GM23248 (cell line): ENCODE data around the gene BRD7. TPM values are rescaled to one million over a fixed set of nuclear protein-coding genes. Genes with fewer than 3 reads are reported as not detected.

ENCODE experiments used
- DNase-seq: peaks from one replicate; pipeline ENCODE4 v3.0.0-alpha.2; 2015
- H2AFZ ChIP-seq: fragments of 200-600 bp; sonication (generic); 2 replicates; pipeline ENCODE4 v1.6.1; 2016; ENCODE audit warnings: antibody characterized with exemption
- H3F3A ChIP-seq: fragments of 200-600 bp; sonication (generic); 2 replicates; pipeline ENCODE4 v1.6.1; 2016; ENCODE audit warnings: mild to moderate bottlenecking, antibody characterized with exemption, mixed run types; ENCODE audit not compliant: insufficient read depth
- H3K27ac ChIP-seq: fragments of 200-600 bp; sonication (generic); 2 replicates; pipeline ENCODE4 v1.5.1; 2016; ENCODE audit warnings: mild to moderate bottlenecking
- H3K27me3 ChIP-seq: fragments of 200-600 bp; sonication (generic); replicated peaks from 2 replicates; pipeline ENCODE4 v1.6.1; 2016; ENCODE audit warnings: mild to moderate bottlenecking; ENCODE audit not compliant: insufficient read depth
- H3K36me3 ChIP-seq: fragments of 200-600 bp; sonication (generic); 2 replicates; pipeline ENCODE4 v1.6.1; 2016; ENCODE audit warnings: low read depth, mild to moderate bottlenecking
- H3K4me1 ChIP-seq: fragments of 200-600 bp; sonication (generic); 2 replicates; pipeline ENCODE4 v1.6.1; 2016; ENCODE audit warnings: mild to moderate bottlenecking; ENCODE audit not compliant: insufficient read depth
- H3K4me2 ChIP-seq: fragments of 200-600 bp; sonication (generic); one replicate; pipeline ENCODE4 v1.6.1; 2016; ENCODE audit warnings: mild to moderate bottlenecking; ENCODE audit not compliant: unreplicated experiment
- H3K4me3 ChIP-seq: fragments of 200-600 bp; sonication (generic); 2 replicates; pipeline ENCODE4 v1.5.1; 2016; ENCODE audit warnings: mild to moderate bottlenecking
- H3K79me2 ChIP-seq: fragments of 200-600 bp; sonication (generic); 2 replicates; pipeline ENCODE4 v1.6.1; 2016; ENCODE audit warnings: mild to moderate bottlenecking; ENCODE audit not compliant: insufficient read depth
- H3K9ac ChIP-seq: fragments of 200-600 bp; sonication (generic); 2 replicates; pipeline ENCODE4 v1.6.1; 2016; ENCODE audit warnings: mild to moderate bottlenecking
- H3K9me2 ChIP-seq: fragments of 200-600 bp; sonication (generic); 2 replicates; pipeline ENCODE4 v1.6.1; 2016; ENCODE audit warnings: mixed run types, mild to moderate bottlenecking, moderate library complexity; ENCODE audit not compliant: insufficient read depth
- H3K9me3 ChIP-seq: fragments of 200-600 bp; sonication (generic); one replicate; pipeline ENCODE4 v1.6.1; 2017; ENCODE audit warnings: low read depth
- H4K20me1 ChIP-seq: fragments of 200-600 bp; sonication (generic); 2 replicates; pipeline ENCODE4 v1.6.0; 2016; ENCODE audit not compliant: insufficient read depth
- EZH2 ChIP-seq: fragments of 200-600 bp; sonication (generic); IDR thresholded peaks from 2 replicates; pipeline ENCODE4 v1.6.1; 2018; ENCODE audit warnings: antibody characterized with exemption, mild to moderate bottlenecking; ENCODE audit not compliant: insufficient read depth, poor library complexity, severe bottlenecking
- EZH2phosphoT487 ChIP-seq: fragments of 200-600 bp; sonication (generic); IDR thresholded peaks from 2 replicates; pipeline ENCODE4 v1.6.1; 2018; ENCODE audit warnings: antibody characterized with exemption, moderate library complexity, mild to moderate bottlenecking, low read depth; ENCODE audit not compliant: insufficient read depth
- WGBS, 2 experiments: methylation state at CpG; one replicate each; pipeline ENCODE4 v1.1.6; 2015 to 2017; ENCODE audit warnings: low lambda C conversion rate in 2 of 2, low coverage in 1 of 2; ENCODE audit errors: missing lambda C conversion rate in 2 of 2; 5-methylcytosine and 5-hydroxymethylcytosine counted together
- in situ Hi-C: fragments of 300-500 bp; cut with MboI; formaldehyde crosslinking; loops from 2 replicates; pipeline ENCODE4 v1.15.0; 2020
- polyA plus RNA-seq: library from polyadenylated mRNA; unstranded; fragments of >200 nt; fragmentation: Nextera tagmentation; extraction: Ambion mirVana; gene quantifications from 2 replicates; pipeline ENCODE4 v1.2.1, GENCODE V29; 2016
- total RNA-seq: library from RNA; depleted of rRNA; stranded (reverse); fragments of >200 nt; shearing (Covaris generic); gene quantifications from 2 replicates; pipeline ENCODE4 v1.2.3, GENCODE V29; 2014

Gene BRD7
- total and polyA plus RNA-seq, 2 experiments from 2014 or later: 20.3 to 35.8 TPM

- H2AFZ ChIP-seq: no peak overlapping the region
- H3K27ac ChIP-seq: no peak overlapping the region
- no peak overlapping the region for H3K4me2 ChIP-seq
- no peaks in the 10 kb centered on the region for H3K79me2 ChIP-seq
- no peak for DNase-seq
- H3F3A ChIP-seq: no peaks in the 10 kb centered on the region
- no peaks in the 10 kb centered on the region for H3K4me1 ChIP-seq
- no peaks in the 10 kb centered on the region for H4K20me1 ChIP-seq
- no peaks in the 10 kb centered on the region for H3K36me3 ChIP-seq
- WGBS, 2 experiments: 6 to 10% methylated on average over 7 of the region's 7 CpGs
- H3K9ac ChIP-seq: no peak overlapping the region
- TF ChIP-seq EZH2phosphoT487 (no peak), EZH2 (no peak)
- no peaks in the 10 kb centered on the region for H3K9me3 ChIP-seq
- no peak overlapping the region for H3K4me3 ChIP-seq
- no peaks in the 10 kb centered on the region for H3K27me3 ChIP-seq
- no peaks in the 10 kb centered on the region for H3K9me2 ChIP-seq
- in situ Hi-C loops: no loop called here
These were observed 39.3 kb upstream of the BRD7 start for GRCh38 chr16:50408001-50408561.

- Histone ChIP-seq H3K9ac (no peak overlapping the region), H3K4me3 (no peak overlapping the region), H3K27me3 (no peaks in the 10 kb centered on the region), H3F3A (no peaks in the 10 kb centered on the region), H3K27ac (no peak overlapping the region), H3K79me2 (no peaks in the 10 kb centered on the region), H4K20me1 (no peaks in the 10 kb centered on the region), H3K36me3 (no peaks in the 10 kb centered on the region), H3K9me2 (no peaks in the 10 kb centered on the region), H3K4me2 (no peak overlapping the region), H3K9me3 (no peaks in the 10 kb centered on the region), H3K4me1 (no peaks in the 10 kb centered on the region), H2AFZ (no peak overlapping the region)
- in situ Hi-C loops: no loop called here
- TF ChIP-seq EZH2: no peak
- no peak for TF ChIP-seq EZH2phosphoT487
- DNase-seq: no peak
- WGBS, 2 experiments: 48 to 49% methylated on average over 5 of the region's 5 CpGs
These were observed 38.6 kb upstream of the BRD7 start for GRCh38 chr16:50407351-50407750.

- in situ Hi-C loops: no loop called here
- Histone ChIP-seq H3F3A (no peaks in the 10 kb centered on the region), H3K4me2 (no peak overlapping the region), H3K27me3 (no peaks in the 10 kb centered on the region), H4K20me1 (no peaks in the 10 kb centered on the region), H3K9me3 (no peaks in the 10 kb centered on the region), H2AFZ (no peak overlapping the region), H3K4me1 (no peaks in the 10 kb centered on the region), H3K36me3 (no peaks in the 10 kb centered on the region), H3K4me3 (no peak overlapping the region), H3K9ac (no peak overlapping the region), H3K27ac (no peak overlapping the region), H3K9me2 (no peaks in the 10 kb centered on the region), H3K79me2 (no peaks in the 10 kb centered on the region)
- no peak for DNase-seq
- no peak for TF ChIP-seq EZH2phosphoT487
- TF ChIP-seq EZH2: no peak
- 43 to 46% methylated on average over 12 of the region's 12 CpGs for WGBS, 2 experiments
These were observed 34.7 kb upstream of the BRD7 start for GRCh38 chr16:50403491-50403890.

- no peak for TF ChIP-seq EZH2
- no peak for TF ChIP-seq EZH2phosphoT487
- no peak overlapping the region for H3K27ac ChIP-seq
- no peaks in the 10 kb centered on the region for H4K20me1 ChIP-seq
- H3K79me2 ChIP-seq: no peaks in the 10 kb centered on the region
- H3K9me3 ChIP-seq: no peaks in the 10 kb centered on the region
- H3F3A ChIP-seq: no peaks in the 10 kb centered on the region
- H3K36me3 ChIP-seq: no peaks in the 10 kb centered on the region
- in situ Hi-C loops: no loop called here
- DNase-seq: no peak
- no peak overlapping the region for H3K9ac ChIP-seq
- 78 to 82% methylated on average over 9 of the region's 9 CpGs for WGBS, 2 experiments
- no peaks in the 10 kb centered on the region for H3K9me2 ChIP-seq
- H3K4me3 ChIP-seq: no peak overlapping the region
- H3K4me2 ChIP-seq: no peak overlapping the region
- H3K27me3 ChIP-seq: no peaks in the 10 kb centered on the region
- H2AFZ ChIP-seq: no peak overlapping the region
- peaks cover 1% of the 10 kb centered on the region; the same call in 1 of the 2 replicates for H3K4me1 ChIP-seq
These were observed 33.6 kb upstream of the BRD7 start for GRCh38 chr16:50402298-50402895.

GRCh38 chr16:50401355-50401754 is 32.6 kb upstream of the BRD7 start:
- in situ Hi-C loops: no loop called here
- Histone ChIP-seq H3K9ac (no peak overlapping the region), H3K9me2 (no peaks in the 10 kb centered on the region), H3K9me3 (no peaks in the 10 kb centered on the region), H3K4me2 (no peak overlapping the region), H3F3A (no peaks in the 10 kb centered on the region), H2AFZ (no peak overlapping the region), H3K27ac (no peak overlapping the region), H3K4me3 (no peak overlapping the region), H3K79me2 (no peaks in the 10 kb centered on the region), H4K20me1 (no peaks in the 10 kb centered on the region), H3K27me3 (no peaks in the 10 kb centered on the region), H3K36me3 (no peaks in the 10 kb centered on the region), H3K4me1 (peaks cover 5% of the 10 kb centered on the region; the same call in 1 of the 2 replicates)
- 79 to 85% methylated on average over 5 of the region's 5 CpGs for WGBS, 2 experiments
- DNase-seq: no peak
- no peak for TF ChIP-seq EZH2
- TF ChIP-seq EZH2phosphoT487: no peak
